SW480 (cell line): ENCODE results near the gene DST.

Experiments
- DNase-seq: peaks from one replicate; pipeline ENCODE4 v3.0.0-alpha.2; 2016; ENCODE audit warnings: low spot score

The DST gene

GRCh38 chr6:56433119-56433518, 209.6 kb downstream of the DST start:
- DNase-seq, result no peak

GRCh38 chr6:56432194-56432593, 210.5 kb downstream of the DST start:
- DNase-seq, result no peak

GRCh38 chr6:56430629-56431600, 211.8 kb downstream of the DST start:
- DNase-seq, result no peak

GRCh38 chr6:56424542-56425083, 218.1 kb downstream of the DST start:
- no peak for DNase-seq

- DNase-seq, result no peak
Measured at GRCh38 chr6:56424064-56424463, 218.6 kb downstream of the DST start.

GRCh38 chr6:56420296-56420695, 222.4 kb downstream of the DST start:
- DNase-seq, result no peak

GRCh38 chr6:56419191-56419590, 223.5 kb downstream of the DST start:
- no peak for DNase-seq

GRCh38 chr6:56417823-56418222, 224.9 kb downstream of the DST start:
- DNase-seq, result no peak

GRCh38 chr6:56416247-56416646, 226.4 kb downstream of the DST start:
- DNase-seq, result no peak

GRCh38 chr6:56408976-56409375, 233.7 kb downstream of the DST start:
- DNase-seq, result no peak
